ENCODE data around the gene ASCC3.

DNA sequence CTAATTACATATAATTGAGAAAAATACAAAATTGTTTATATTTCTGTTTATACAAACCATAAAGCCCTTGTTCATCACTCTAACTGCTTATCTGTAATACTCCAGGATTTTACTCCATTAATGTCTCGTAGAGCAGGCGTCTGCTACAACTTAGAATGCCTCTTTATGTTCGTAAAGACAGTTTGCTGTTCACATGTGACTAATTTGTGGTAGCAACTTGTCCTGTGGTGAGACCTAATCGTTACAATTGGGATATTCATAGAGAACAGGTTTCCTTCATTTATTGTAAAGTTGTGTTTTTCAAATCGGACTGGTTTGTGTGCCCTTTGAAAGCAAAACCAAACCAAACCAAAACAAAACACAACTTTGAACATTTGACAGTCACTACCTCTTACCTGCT lies 149.7 kb downstream of the ASCC3 start:
- TF ChIP-seq, protein P1, sequence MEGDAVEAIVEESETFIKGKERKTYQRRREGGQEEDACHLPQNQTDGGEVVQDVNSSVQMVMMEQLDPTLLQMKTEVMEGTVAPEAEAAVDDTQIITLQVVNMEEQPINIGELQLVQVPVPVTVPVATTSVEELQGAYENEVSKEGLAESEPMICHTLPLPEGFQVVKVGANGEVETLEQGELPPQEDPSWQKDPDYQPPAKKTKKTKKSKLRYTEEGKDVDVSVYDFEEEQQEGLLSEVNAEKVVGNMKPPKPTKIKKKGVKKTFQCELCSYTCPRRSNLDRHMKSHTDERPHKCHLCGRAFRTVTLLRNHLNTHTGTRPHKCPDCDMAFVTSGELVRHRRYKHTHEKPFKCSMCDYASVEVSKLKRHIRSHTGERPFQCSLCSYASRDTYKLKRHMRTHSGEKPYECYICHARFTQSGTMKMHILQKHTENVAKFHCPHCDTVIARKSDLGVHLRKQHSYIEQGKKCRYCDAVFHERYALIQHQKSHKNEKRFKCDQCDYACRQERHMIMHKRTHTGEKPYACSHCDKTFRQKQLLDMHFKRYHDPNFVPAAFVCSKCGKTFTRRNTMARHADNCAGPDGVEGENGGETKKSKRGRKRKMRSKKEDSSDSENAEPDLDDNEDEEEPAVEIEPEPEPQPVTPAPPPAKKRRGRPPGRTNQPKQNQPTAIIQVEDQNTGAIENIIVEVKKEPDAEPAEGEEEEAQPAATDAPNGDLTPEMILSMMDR (conservative IDR thresholded peaks at IDR 0.05; ENCODE audit: low read length), result no peak
- no peak for TF ChIP-seq EZH2phosphoT487 (IDR thresholded peaks at IDR 0.05; ENCODE audit: borderline replicate concordance, low read depth, low read length)

Measured in OCI-LY7 (cell line).